ENCODE data around the gene MBNL2. TPM values are rescaled to one million over a fixed set of nuclear protein-coding genes. Genes with fewer than 3 reads are reported as not detected.

The MBNL2 gene
- total and polyA plus RNA-seq, 2 of the 13 experiments (the other 11 are each of a cell fraction or from before 2014, with no cell fraction given): 30.8 to 59.0 TPM

DNA sequence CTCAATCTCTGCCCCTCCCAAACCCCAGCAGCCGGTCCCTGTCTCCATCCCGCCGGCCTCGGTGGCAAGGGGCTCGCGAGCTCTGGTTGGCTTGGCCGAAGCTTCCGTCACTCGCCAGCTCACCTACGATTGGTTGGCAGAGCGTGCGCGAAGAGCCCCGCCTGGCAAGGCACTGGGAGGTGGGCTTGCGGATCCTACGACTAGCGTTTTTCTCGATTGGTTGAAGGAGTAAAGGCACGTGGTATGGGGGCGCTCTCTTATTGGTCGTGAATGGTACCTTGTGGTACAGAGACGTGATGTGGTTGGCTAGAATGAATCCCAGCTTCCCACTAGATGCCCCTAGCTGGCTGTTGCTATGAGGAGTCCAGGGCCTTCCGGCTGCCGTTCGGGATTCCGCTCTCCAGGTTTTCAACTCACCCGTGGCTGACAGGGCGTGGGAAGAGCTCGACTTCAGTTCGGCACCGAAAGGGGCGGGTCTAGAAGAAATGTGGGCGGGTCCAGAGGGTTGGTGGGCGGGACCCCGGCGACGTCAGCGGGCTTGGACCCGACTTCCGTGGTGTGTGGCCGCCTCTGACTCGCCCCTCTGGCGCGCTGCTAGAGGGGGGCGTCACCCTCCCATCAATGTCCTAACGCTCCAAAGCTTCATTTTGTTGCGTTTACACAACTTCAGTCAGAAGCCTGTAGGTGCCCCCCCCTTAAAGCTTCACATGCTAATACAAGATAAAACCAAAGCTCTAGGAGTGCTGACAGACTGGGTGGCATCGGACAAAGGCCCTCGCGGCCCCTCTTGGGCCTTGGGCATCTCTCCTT is 211.0 kb downstream of the MBNL2 start (continued):
- TF ChIP-seq, protein P1, sequence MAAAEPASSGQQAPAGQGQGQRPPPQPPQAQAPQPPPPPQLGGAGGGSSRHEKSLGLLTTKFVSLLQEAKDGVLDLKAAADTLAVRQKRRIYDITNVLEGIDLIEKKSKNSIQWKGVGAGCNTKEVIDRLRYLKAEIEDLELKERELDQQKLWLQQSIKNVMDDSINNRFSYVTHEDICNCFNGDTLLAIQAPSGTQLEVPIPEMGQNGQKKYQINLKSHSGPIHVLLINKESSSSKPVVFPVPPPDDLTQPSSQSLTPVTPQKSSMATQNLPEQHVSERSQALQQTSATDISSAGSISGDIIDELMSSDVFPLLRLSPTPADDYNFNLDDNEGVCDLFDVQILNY (CRISPR knock-in tag; conservative IDR thresholded peaks at IDR 0.05): peak; percentile 37; the same call in 1 of the 2 replicates
- TF ChIP-seq HMG20A (CRISPR knock-in tag; IDR thresholded peaks at IDR 0.05; ENCODE audit: borderline replicate concordance) (no peak), ZNF558 (CRISPR knock-in tag; IDR thresholded peaks at IDR 0.05; ENCODE audit: borderline replicate concordance) (no peak), ZNF292 (CRISPR knock-in tag; IDR thresholded peaks at IDR 0.05; ENCODE audit: borderline replicate concordance, low read depth) (0 out of 2 replicates have a peak, but pooled peaks have one; percentile 33), ZNF234 (CRISPR knock-in tag; conservative IDR thresholded peaks at IDR 0.05) (no peak), ERF (CRISPR knock-in tag; IDR thresholded peaks at IDR 0.05) (peak; percentile 35; the same call in 1 of the 2 replicates), ZSCAN9 (CRISPR knock-in tag; IDR thresholded peaks at IDR 0.05; ENCODE audit: borderline replicate concordance) (0 out of 2 replicates have a peak, but pooled peaks have one; percentile 45), ZNF713 (CRISPR knock-in tag; IDR thresholded peaks at IDR 0.05) (no peak), CREB1 (IDR thresholded peaks at IDR 0.05) (peak; percentile 83), CREB1 (CRISPR knock-in tag; IDR thresholded peaks at IDR 0.05) (peak; percentile 92), ZSCAN20 (CRISPR knock-in tag; IDR thresholded peaks at IDR 0.05; ENCODE audit: borderline replicate concordance) (no peak), TEAD3 (CRISPR knock-in tag; optimal IDR thresholded peaks at IDR 0.05; ENCODE audit: borderline replicate concordance) (peak; percentile 50), MAZ (IDR thresholded peaks at IDR 0.05; ENCODE audit: borderline replicate concordance, low read depth, low read length) (0 out of 2 replicates have a peak, but pooled peaks have one; percentile 54), MAZ (CRISPR knock-in tag; IDR thresholded peaks at IDR 0.05; ENCODE audit: low read depth) (peak; percentile 87), ZNF530 (CRISPR knock-in tag; IDR thresholded peaks at IDR 0.05; ENCODE audit: low read depth) (no peak), ZNF468 (CRISPR knock-in tag; IDR thresholded peaks at IDR 0.05) (no peak), ETV5 (CRISPR knock-in tag; IDR thresholded peaks at IDR 0.05; ENCODE audit: borderline replicate concordance) (peak; percentile 71; the same call in 1 of the 2 replicates), SOX6 (IDR thresholded peaks at IDR 0.05) (no peak), SOX6 (CRISPR knock-in tag; IDR thresholded peaks at IDR 0.05) (peak; percentile 6; the same call in 1 of the 2 replicates), HDAC1 (CRISPR knock-in tag; IDR thresholded peaks at IDR 0.05) (peak; percentile 73), MED13 (CRISPR knock-in tag; IDR thresholded peaks at IDR 0.05) (0 out of 2 replicates have a peak, but pooled peaks have one; percentile 57), CBX1 (IDR thresholded peaks at IDR 0.05; ENCODE audit: low read depth) (peak; percentile 52), ZNF253 (CRISPR knock-in tag; IDR thresholded peaks at IDR 0.05; ENCODE audit: borderline replicate concordance) (no peak), HOXA9 (CRISPR knock-in tag; IDR thresholded peaks at IDR 0.05; ENCODE audit: borderline replicate concordance) (no peak), KDM3A (CRISPR knock-in tag; IDR thresholded peaks at IDR 0.05; ENCODE audit: low read depth) (no peak)
- TF ChIP-seq, protein P2, sequence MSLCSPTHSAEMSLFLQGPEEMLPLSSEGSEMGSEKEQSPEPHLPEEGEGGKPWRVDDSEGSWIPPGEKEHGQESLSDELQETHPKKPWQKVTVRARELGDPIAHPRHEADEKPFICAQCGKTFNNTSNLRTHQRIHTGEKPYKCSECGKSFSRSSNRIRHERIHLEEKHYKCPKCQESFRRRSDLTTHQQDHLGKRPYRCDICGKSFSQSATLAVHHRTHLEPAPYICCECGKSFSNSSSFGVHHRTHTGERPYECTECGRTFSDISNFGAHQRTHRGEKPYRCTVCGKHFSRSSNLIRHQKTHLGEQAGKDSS (CRISPR knock-in tag; IDR thresholded peaks at IDR 0.05; ENCODE audit: borderline replicate concordance, low read depth): peak; percentile 39; the same call in 1 of the 2 replicates
- TF ChIP-seq, protein P3, sequence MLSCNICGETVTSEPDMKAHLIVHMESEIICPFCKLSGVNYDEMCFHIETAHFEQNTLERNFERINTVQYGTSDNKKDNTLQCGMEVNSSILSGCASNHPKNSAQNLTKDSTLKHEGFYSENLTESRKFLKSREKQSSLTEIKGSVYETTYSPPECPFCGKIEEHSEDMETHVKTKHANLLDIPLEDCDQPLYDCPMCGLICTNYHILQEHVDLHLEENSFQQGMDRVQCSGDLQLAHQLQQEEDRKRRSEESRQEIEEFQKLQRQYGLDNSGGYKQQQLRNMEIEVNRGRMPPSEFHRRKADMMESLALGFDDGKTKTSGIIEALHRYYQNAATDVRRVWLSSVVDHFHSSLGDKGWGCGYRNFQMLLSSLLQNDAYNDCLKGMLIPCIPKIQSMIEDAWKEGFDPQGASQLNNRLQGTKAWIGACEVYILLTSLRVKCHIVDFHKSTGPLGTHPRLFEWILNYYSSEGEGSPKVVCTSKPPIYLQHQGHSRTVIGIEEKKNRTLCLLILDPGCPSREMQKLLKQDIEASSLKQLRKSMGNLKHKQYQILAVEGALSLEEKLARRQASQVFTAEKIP (CRISPR knock-in tag; IDR thresholded peaks at IDR 0.05; ENCODE audit: borderline replicate concordance): no peak
- TF ChIP-seq, protein P4, sequence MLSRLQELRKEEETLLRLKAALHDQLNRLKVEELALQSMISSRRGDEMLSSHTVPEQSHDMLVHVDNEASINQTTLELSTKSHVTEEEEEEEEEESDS (CRISPR knock-in tag; IDR thresholded peaks at IDR 0.05; ENCODE audit: borderline replicate concordance): no peak
